GM06990 (cell line): ENCODE data around the gene BACH2.

Experiments used
- DNase-seq: peaks from one replicate; pipeline ENCODE4 v3.0.0-alpha.2; 2011; ENCODE audit not compliant: insufficient read length; ENCODE audit errors: extremely low read depth
- H3K27me3 ChIP-seq: replicated peaks from 2 replicates; pipeline ENCODE4 v1.6.0; 2011; ENCODE audit warnings: low read length; ENCODE audit not compliant: control insufficient read depth, insufficient read depth
- H3K36me3 ChIP-seq: 2 replicates; pipeline ENCODE4 v1.5.1; 2011; ENCODE audit warnings: low read length; ENCODE audit not compliant: control insufficient read depth, insufficient read depth
- H3K4me3 ChIP-seq: replicated peaks from 2 replicates; pipeline ENCODE4 v1.5.1; 2011; ENCODE audit warnings: low read depth, mild to moderate bottlenecking, control low read depth, low read length
- TF ChIP-seq, protein P1 (sequence below): IDR thresholded peaks from 2 replicates; pipeline ENCODE4 v1.5.1; 2011; ENCODE audit warnings: low read length, control low read depth, mild to moderate bottlenecking, inconsistent platforms; ENCODE audit not compliant: insufficient read depth, poor library complexity, severe bottlenecking

The BACH2 gene

DNA sequence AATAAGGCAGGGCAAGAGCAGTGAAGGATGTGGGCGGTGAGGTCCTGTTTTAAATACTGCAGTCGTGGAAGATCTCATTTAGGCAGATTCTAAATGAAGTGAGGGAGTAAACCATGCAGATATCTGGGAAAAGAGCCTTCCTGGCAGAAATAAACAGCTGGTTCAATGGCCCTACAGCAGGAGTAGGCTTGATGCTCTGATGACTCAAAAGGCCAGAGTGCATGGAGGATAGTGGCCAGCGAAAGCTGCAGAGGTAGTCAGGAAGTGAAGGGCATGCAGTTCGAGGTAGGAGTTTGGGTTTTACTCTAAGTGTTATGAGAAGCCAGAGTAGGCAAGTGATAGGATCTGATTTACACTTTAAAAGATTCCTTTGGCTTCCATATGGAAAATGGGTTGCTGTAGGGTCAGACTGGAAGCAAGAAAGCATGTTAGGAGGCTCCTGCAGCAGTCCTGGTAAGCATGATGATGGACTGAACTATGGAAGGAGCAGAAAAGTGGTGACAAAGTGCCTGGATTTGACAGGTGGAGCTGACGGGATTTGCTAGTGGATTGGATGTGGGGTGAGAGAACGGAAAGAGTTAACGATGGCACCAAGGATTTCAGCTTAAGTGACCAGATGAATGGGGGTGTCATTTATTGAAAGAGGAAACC lies 252.3 kb downstream of the BACH2 start:
- Histone ChIP-seq H3K4me3 (no peak overlapping the region), H3K36me3 (no peaks in the 10 kb centered on the region), H3K27me3 (no peaks in the 10 kb centered on the region)
- TF ChIP-seq, protein P1, sequence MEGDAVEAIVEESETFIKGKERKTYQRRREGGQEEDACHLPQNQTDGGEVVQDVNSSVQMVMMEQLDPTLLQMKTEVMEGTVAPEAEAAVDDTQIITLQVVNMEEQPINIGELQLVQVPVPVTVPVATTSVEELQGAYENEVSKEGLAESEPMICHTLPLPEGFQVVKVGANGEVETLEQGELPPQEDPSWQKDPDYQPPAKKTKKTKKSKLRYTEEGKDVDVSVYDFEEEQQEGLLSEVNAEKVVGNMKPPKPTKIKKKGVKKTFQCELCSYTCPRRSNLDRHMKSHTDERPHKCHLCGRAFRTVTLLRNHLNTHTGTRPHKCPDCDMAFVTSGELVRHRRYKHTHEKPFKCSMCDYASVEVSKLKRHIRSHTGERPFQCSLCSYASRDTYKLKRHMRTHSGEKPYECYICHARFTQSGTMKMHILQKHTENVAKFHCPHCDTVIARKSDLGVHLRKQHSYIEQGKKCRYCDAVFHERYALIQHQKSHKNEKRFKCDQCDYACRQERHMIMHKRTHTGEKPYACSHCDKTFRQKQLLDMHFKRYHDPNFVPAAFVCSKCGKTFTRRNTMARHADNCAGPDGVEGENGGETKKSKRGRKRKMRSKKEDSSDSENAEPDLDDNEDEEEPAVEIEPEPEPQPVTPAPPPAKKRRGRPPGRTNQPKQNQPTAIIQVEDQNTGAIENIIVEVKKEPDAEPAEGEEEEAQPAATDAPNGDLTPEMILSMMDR = no peak
- DNase-seq = no peak

DNA sequence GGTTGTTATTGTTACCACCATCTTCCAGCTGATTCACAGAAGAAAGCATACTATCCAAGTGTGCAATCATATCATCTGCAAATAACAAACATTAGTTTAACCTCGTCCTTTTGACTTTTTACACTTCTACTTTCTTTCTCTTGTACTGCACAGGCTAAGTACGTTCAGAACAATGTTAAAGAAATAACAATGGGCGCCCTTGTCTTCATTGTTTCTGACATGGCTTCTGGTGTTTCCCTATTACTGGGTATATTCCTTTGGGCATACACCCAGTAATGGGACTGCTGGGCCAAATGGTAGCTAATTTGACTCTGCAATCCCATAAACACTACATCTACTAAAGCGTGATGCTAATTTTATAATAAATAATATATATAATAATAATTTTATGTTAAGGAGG lies 255.7 kb downstream of the BACH2 start:
- Histone ChIP-seq H3K4me3 (no peak overlapping the region), H3K27me3 (no peaks in the 10 kb centered on the region; the same call in 1 of the 2 replicates), H3K36me3 (no peaks in the 10 kb centered on the region)
- TF ChIP-seq, protein P1 = no peak
- no peak for DNase-seq

DNA sequence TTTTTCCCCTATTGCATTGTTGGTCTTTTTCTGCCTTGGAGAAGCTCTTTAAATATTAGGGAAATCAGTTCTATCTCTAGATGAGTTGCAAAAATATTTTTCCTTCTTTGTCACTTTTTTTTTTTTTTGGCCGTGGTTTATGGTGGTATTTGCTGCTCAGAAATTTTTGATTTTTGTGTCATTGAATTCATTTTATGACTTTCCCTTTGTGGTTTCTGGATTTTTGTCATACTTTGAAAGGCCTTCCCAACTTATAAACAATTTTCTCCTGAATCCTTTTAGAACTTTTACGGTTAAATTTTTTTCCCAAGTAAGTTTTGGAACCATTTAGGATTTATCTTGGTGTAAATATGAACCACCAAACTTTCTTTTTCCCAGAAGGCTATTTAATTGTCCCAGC lies 256.7 kb downstream of the BACH2 start:
- no peaks in the 10 kb centered on the region for H3K36me3 ChIP-seq
- H3K4me3 ChIP-seq = no peak overlapping the region
- DNase-seq = no peak
- TF ChIP-seq, protein P1 = no peak
- no peaks in the 10 kb centered on the region; the same call in 1 of the 2 replicates for H3K27me3 ChIP-seq

DNA sequence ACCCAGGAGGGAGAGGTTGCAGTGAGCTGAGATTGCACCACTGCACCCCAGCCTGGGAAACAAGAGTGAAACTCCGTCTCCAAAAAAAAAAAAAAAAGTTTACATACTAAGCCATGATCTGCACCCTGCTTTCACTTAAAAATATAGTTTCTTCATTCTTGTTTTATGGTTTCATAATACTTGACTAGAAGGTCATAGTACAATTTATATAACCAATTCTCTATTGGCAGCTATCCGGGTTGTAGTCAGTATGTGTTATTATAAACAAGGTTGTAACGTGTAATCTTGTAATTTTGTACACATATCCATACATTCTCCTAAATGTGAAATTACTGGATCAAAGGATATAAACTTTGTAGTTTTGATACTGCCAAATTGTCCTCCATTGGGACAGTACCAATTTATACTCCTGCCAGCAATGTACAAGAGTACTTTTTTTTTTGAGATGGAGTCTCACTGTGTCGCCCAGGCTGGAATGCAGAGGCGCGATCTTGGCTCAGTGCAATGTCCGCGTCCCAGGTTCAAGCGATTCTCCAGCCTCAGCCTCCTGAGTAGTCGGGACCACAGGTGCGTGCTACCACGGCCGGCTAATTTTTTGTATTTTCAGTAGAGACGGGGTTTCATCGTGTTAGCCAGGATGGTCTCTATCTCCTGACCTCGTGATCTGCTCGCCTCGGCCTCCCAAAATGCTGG lies 257.5 kb downstream of the BACH2 start:
- Histone ChIP-seq H3K27me3 (no peaks in the 10 kb centered on the region; the same call in 1 of the 2 replicates), H3K36me3 (no peaks in the 10 kb centered on the region), H3K4me3 (no peak overlapping the region)
- DNase-seq = no peak
- TF ChIP-seq, protein P1 = no peak

DNA sequence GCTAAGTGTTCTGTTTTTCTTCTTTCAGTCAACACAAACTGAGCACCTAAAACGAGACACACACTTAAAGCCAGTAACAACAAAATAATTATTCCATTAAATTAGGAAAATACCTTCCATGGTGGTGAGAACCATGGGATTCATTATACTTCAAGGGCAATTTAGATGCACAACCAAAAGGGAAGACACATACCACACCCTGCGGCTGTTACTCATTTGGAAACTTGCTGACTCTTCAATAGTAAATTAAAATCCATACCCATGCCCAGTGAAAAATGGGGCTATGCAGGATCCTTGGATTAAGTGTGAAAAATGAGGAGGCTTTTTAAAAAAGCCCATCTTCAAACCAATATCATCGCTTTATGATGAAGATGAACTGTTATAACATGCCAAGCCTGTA lies 259.7 kb downstream of the BACH2 start:
- no peaks in the 10 kb centered on the region for H3K36me3 ChIP-seq
- no peak for DNase-seq
- TF ChIP-seq, protein P1 = no peak
- no peak overlapping the region for H3K4me3 ChIP-seq
- no peaks in the 10 kb centered on the region; the same call in 1 of the 2 replicates for H3K27me3 ChIP-seq
